GM21515 (cell line): Measurements from ENCODE around the gene GIT2.
"Not testable (repeated sequence)": the region's sequence is repeated elsewhere in the genome, so short reads cannot be mapped to it uniquely, and the experiment has no call there.

ENCODE experiments used
- ATAC-seq: cut with Tn5 transposase; IDR thresholded peaks from one replicate; pipeline ENCODE4 v1.9.1; 2021; ENCODE audit not compliant: unreplicated experiment

GIT2 gene

GRCh38 chr12:109949089-109949488 lies 47.1 kb downstream of the GIT2 start:
- no peak for ATAC-seq

GRCh38 chr12:109948368-109948767 lies 47.8 kb downstream of the GIT2 start:
- no peak for ATAC-seq

DNA sequence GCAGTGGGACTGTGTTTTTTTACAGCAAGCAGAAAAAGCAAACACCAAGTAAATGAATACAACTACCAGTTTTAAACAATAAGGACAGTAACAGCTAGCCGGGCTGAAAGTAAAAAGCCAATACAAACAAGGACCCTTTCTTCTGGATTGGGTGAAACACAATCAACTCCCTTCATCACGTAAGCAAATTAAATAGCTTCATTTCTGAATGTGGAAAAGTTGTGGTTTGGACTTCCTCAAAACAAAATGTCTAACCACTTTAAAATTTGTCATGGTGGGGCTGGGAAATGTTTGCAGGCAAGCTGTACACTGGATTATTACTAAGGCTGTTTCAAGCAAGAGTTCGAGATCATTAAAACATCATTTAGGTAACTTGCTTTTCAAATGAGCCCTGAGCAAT lies 48.6 kb downstream of the GIT2 start:
- ATAC-seq = no peak

GRCh38 chr12:109946913-109947312 lies 49.3 kb downstream of the GIT2 start:
- ATAC-seq = no peak

- ATAC-seq = no peak
Observed at GRCh38 chr12:109946505-109946904, 49.7 kb downstream of the GIT2 start.

DNA sequence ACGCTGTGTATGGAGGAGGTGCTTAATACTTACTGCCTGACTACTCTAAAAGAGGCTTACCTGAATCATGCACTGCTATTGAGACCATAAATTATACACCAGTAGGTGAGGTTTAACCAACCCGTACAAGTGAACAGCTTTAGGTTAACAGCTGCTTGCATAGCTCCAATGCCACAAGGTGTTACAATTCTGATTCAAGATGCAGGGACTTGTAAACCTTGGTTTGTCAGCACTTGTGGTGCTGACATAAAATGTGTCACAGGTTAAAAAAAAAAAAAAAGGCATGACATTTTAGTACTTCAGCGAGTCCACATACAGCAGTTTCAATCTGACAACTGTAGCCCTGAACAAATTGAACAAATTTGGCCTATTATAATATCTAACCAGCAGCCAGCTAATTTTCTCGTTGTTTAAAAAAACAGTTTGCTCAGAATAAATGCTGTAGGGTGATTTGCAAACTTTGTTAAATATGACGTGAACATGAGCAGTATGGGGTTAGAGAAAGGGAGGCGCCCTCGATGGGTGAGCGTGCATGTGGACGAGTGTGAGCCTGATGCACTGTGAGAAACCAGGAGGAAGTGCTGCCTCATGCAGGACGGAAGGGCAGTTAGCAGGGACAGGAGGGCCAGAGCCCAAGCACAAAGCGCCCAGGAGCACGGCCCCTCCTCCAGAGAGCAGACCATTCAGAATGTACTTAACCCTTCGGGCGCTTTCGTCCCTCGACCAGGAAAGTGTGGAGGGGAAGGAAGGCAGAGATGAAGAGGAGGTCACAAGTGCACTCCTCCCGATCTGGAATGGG lies 51.4 kb downstream of the GIT2 start:
- ATAC-seq = no peak

DNA sequence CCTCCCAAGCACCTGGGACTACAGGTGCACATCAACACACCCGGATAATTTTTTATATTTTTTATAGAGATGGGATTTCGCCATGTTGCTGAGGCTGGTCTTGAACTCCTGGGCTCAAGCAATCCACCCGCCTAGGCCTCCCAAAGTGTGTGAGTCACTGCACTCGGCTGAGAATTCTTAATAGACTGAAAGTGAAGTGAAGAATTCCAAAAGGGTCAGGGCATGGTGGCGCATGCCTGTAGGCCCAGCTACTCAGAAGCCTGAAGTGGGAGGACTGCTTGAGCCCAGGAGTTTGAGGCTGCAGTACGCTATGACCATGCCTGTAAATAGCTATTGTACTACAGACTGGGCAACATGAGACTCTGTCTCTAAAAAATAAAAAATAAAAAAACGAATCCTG lies 52.4 kb downstream of the GIT2 start:
- no peak for ATAC-seq

DNA sequence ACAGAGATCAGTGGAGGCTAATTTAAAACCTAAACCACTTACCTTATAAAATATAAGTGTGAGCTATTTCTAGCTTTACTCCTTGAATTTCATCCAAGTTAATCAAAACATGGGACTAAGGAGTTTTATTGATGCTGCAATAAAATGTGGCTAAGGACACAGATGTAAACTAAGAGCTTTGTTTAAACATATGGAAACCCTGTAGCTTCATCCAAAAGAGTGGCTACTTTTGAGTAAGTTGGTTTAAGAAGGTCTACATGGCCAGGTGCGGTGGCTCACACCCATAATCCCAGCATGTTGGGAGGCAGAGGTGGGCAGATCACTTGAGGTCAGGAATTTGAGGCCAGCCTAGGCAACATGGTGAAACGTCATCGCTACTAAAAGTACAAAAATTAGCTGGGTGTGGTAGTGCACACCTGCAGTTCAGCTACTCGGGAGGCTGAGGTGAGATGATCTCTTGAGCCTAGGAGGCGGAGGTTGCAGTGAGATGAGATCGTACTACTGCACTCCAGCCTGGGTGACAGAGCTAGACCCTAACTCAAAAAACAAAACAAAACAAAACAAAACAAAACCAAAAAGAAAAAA lies 55.7 kb downstream of the GIT2 start:
- no peak for ATAC-seq

GRCh38 chr12:109939504-109939903 lies 56.7 kb downstream of the GIT2 start:
- no peak for ATAC-seq

DNA sequence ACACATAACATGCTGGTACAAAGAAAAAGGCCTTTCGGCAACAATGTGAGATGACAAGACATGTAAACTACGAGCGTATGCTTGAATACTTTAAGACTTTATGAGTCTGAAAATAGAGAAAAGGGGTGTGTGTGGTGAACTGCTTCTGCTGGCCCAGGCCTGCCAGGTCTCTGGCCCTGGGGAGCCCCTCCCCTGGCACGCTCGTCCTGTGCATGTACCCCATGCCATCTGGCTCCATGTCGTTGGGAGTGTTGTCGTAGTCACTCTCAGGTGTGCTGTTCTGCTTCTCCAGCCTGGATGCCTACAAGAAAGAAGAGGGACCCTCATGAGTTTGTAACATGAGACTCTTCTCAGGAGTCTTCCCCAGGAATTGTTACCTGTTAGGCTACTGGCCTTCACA lies 57.2 kb downstream of the GIT2 start:
- ATAC-seq = no peak

DNA sequence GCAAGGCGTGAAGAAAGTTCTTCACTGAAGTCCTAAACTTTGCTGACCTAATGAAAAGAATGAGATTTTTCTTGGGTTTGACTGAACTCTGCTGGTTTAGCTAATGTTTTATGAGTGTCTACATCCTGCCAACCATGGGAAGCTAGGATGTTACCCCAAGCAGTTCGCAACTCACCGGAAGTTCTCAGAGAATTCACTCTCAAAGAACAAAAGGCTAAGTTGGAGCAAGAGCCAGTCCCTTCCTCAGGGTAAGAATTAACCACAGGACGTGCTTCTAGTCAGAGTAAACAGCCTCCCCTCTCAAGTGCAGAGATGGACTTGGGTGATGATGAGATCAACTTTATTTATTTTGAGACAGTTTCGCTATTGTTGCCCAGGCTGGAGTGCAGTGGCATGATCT lies 58.8 kb downstream of the GIT2 start:
- ATAC-seq = no peak

GRCh38 chr12:109934026-109934425 lies 62.1 kb downstream of the GIT2 start:
- ATAC-seq = no peak

GRCh38 chr12:109932878-109933503 lies 63.2 kb downstream of the GIT2 start:
- no peak for ATAC-seq

DNA sequence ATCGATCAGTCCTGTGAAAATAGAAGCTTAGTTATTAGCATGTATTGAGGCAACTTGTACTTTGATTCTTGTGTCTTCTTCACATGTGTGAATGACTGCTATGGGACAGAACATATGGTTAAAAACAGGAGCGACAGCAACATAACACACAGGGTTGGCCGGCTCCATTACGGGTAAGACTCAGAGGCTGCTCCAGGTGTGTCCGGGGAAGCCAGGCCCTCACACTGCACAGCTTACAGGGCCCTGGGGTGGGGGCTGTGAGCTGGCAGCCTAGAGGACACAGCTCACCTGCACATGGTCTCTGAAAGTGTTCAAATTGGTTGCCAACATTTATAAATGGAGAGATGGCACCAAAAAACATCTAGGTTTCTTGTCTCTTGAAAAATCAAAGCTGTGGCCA lies 65.0 kb downstream of the GIT2 start:
- no peak for ATAC-seq

GRCh38 chr12:109930028-109930800 lies 66.0 kb downstream of the GIT2 start:
- ATAC-seq = no peak

DNA sequence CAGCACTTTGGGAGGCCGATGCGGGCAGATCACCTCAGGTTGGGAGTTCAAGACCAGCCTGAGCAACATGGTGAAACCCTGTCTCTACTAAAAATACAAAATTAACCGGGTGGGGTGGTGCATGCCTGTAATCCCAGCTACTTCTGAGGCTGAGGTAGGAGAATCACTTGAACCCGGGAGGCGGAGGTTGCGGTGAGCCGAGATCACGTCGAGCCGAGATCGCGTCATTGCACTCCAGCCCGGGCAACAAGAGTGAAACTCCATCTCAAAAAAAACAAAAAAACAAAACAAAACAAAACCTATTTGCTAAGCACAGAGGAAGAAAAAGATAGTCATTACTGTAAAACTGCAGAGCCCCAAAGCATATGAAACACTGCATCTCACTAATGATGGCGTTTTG lies 66.8 kb downstream of the GIT2 start:
- not testable (repeated sequence) for ATAC-seq

DNA sequence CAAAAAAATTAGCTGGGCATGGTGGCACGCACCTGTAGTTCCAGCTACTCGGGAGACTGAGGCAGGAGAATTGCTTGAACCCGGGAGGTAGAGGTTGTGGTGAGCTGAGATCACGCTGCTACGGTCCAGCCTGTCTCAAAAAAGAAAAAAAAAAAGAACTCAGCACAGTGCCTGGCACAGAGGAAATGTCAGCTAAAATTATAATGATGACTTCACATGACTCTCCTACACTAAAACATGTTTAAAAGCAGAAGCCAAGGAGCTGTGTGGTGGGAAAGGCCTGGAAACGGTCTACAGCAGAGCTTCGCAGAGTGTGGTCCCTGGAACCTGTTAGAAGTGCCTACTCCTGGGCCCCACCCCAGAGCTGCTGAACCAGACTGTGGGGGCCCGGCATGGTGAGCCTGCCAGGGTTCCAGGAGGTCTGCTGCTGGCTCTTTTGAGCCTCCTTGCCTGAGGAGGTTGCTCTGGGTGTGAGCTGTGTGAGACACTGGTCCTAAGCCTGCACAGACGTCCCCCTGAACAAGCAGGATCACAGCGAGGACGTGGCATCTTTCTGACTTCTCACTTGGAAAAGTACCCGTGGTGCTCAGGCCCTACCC lies 68.0 kb downstream of the GIT2 start:
- no peak for ATAC-seq

- no peak for ATAC-seq
Observed at GRCh38 chr12:109927622-109928021, 68.5 kb downstream of the GIT2 start.

GRCh38 chr12:109926488-109927210 lies 69.5 kb downstream of the GIT2 start:
- ATAC-seq = no peak

DNA sequence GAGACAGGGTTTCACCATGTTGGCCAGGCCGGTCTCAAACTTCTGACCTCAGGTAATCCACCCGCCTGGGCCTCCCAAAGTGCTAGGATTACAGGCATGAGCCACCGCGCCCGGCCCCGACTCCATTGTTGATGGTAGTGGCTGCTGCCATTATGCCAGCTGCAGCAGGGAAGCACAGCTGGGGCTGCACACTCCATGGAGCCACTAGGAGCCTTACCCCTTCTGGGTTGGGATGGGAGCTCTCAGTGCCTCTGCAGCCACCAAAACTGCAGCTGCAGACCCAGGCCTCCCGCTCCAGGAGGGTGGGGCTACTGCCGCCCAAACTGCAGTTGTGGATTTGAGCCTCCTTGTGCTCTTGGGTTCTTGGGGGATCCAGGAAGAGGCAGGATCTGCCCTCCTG lies 70.2 kb downstream of the GIT2 start:
- ATAC-seq = no peak
